HG02678 (cell line): ENCODE results near the gene TMEM120B.

Experiments
- ATAC-seq: cut with Tn5 transposase; IDR thresholded peaks from one replicate; pipeline ENCODE4 v1.9.1; 2021; ENCODE audit warnings: mild to moderate bottlenecking, moderate library complexity; ENCODE audit not compliant: unreplicated experiment

TMEM120B gene

GRCh38 chr12:121770813-121771625 is 58.5 kb downstream of the TMEM120B start:
- ATAC-seq = no peak

- peak; percentile 84 for ATAC-seq
Observed at GRCh38 chr12:121773011-121773777, 60.6 kb downstream of the TMEM120B start.

DNA sequence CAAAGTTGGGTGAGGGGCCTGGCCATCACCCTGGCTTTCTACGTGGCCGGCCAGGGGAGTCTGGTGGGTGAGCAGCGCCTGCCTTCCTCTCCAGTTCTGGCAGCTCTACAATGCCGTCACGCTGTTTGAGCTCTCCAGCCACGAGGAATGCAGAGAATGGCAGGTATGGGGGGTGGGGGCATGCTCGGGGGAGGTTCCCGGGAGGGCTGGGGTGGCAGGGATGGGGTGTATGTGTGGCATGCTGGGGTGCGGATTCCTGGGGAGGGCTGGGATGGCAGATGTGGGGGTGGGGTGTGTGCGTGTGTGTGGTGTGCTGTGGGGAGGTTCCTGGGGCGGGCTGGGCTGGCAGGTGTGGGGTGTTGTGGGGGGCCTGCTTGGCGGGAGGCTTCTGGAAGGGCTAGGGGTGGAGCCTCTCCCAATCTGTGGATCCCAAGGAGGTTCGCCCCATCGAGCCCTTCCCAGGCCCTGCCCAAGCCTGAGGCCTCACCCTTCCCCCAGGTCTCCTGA is 62.5 kb downstream of the TMEM120B start:
- no peak for ATAC-seq

GRCh38 chr12:121775501-121775900 is 62.9 kb downstream of the TMEM120B start:
- ATAC-seq = no peak

DNA sequence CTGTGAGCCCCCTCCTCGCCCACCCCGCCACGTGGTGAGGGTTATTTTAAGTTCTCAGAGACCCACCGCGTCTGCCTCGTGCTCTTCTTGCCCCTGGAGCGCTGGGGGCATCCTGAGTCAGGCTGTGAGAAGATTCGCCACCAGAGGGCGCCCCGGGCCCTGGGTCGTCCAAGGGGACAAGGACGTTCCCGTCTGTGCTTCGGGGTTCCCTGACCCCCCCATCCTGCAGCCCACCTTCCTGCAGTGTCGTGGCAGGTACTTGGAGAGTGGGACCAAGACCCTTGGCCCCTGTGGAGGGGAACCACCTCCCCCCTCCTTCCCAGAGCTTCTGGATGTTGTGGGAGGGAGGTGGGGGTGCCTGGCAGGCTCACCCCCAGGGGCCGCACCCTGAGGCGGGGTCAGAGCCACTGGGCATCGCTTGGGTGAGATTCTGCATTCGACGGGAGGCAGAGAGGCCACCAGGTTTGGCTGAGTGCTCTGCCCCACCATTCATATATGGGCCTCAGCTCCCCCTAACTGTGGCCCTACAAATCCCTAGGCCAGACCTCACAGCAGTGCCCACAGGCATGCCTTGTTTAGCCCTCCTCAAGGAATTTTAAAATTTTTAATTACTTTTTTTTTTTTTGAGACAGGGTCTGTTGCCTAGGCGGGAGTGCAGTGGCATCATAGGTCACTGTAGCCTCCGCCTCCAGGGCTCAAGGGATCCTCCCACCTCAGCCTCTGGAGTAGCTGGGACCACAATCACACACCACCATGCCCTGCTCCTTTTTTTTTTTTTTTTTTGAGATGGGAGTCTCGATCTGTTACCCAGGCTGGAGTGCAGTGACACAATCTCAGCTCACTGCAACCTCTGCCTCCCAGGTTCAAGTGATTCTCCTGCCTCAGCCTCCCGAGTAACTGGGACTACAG is 63.9 kb downstream of the TMEM120B start:
- no peak for ATAC-seq

GRCh38 chr12:121778567-121779421 is 66.2 kb downstream of the TMEM120B start:
- no peak for ATAC-seq

DNA sequence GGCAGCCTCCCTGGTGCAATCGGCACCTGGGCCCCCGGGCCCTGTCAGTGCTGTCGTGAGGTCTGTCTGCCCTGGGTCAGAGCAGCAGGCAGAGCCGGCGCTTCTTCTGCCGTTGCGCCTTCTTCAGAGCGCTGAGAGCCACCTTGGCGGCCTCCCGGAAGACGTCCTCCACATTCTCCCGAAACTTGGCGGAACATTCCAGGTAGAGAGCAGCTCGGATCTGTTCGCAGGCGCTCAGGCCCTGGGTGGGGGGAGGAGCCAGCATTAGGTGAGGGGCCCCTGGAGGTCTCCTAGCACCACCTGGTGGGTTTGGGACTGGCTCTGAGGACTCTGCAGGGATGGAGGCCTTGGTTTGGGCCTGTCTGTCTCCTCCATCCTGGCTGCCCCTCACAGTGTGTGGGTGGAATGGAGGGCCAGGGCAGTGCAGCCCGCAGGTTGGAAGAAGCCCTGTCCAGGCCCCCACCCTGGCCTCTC is 66.9 kb downstream of the TMEM120B start:
- ATAC-seq = no peak

- no peak for ATAC-seq
Observed at GRCh38 chr12:121780429-121780828, 67.9 kb downstream of the TMEM120B start.

DNA sequence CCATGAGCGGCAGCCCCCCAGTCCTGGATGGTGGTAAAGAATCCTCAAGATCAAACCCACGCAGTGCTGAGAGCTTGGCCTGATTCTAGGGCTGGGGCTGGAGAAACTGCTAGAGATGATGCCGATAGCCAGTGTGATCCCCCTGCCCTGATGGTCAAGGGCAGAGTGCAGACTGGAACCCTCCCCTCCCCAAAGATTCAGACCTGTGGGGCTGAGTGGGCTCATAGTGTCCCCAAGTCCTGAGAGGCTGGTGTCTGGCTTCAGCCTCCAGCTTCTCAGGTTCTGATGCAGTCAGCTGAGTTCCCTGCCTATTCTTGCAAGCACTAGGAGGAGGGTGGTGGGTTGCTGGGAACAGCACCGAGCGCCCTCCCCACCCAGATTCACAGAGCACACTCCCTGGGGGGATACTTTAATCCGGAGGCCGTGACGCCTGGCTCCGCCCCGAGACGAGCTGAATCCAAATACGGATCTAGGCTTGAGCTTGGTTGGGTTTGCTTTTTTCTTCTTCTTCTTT is 69.0 kb downstream of the TMEM120B start:
- ATAC-seq = peak; percentile 26

GRCh38 chr12:121781998-121782979 is 69.7 kb downstream of the TMEM120B start:
- ATAC-seq = peak; percentile 67

- ATAC-seq = no peak
Observed at GRCh38 chr12:121783766-121784165, 71.2 kb downstream of the TMEM120B start.

GRCh38 chr12:121784460-121784859 is 71.9 kb downstream of the TMEM120B start:
- no peak for ATAC-seq

DNA sequence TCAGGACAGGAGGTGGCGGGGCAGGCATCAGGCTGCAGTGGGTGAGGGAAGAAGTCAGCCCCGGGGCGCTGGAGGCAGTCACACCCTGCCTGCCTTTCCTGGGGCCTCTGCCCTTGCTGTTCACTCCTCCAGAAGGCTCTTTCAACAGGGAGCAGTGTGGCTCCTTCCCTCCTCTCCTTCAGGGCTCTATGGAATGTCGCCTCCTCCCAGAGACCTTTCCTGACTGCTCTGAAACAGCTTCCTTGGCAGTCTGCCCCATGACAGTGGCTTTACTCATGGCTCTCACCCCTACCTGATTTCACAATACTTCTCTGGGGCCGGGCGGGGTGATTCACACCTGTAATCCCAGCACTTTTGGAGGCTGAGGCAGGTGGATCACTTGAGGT is 73.9 kb downstream of the TMEM120B start:
- no peak for ATAC-seq

DNA sequence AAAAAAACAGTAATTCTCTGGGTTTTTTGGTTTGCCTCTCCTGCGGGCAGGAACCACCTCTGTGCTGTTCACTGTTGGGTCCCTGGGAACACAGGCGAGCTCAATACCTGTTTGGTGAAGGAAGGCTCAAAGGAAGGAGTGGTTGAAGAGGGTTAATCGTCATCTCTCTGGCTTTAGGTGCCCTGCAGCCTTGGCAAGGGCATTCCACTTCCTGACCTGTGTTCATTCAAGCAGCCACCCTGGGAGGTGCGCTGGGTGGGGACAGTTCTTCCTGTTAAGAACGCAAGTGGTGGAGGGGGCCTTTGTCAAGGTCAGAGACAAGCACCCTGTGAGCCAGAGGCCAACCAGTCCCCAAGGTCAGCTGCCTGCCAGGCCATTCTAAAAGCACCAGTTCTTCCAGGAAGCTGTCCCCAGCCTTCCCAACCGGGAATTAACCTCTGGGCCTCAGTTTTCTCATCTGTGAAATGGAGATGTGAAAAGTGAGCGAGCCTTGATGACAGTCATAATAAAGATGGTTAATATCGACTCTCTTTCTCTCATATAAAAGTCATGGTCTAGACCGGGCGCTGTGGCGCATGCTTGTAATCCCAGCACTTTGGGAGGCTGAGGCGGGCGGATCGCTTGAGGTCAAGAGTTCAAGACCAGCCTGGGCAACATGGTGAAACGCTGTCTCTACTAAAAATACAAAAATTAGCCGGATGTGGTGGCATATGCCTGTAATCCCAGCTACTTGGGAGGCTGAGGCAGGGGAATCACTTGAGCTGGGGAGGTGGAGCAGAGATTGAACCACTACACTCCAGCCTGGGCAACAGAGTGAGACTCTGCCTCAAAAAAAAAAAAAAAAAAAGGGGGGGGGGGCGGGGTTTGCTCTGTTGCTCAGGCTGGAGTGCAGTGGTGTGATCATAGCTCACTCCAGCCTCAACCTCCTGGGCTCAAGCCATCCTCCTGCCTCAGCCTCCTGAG is 74.8 kb downstream of the TMEM120B start:
- no peak for ATAC-seq

GRCh38 chr12:121788176-121788818 is 75.7 kb downstream of the TMEM120B start:
- ATAC-seq = no peak

GRCh38 chr12:121789233-121789781 is 76.8 kb downstream of the TMEM120B start:
- ATAC-seq = no peak
